HG02759 (cell line): ENCODE results near the gene KCNS3.
A peak's percentile ranks its signal among the peaks of the same experiment; 100 is the strongest.

Experiments
- ATAC-seq: cut with Tn5 transposase; IDR thresholded peaks from one replicate; pipeline ENCODE4 v1.9.1; 2021; ENCODE audit warnings: mild to moderate bottlenecking, moderate library complexity; ENCODE audit not compliant: unreplicated experiment

KCNS3 gene, protein sequence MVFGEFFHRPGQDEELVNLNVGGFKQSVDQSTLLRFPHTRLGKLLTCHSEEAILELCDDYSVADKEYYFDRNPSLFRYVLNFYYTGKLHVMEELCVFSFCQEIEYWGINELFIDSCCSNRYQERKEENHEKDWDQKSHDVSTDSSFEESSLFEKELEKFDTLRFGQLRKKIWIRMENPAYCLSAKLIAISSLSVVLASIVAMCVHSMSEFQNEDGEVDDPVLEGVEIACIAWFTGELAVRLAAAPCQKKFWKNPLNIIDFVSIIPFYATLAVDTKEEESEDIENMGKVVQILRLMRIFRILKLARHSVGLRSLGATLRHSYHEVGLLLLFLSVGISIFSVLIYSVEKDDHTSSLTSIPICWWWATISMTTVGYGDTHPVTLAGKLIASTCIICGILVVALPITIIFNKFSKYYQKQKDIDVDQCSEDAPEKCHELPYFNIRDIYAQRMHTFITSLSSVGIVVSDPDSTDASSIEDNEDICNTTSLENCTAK

DNA sequence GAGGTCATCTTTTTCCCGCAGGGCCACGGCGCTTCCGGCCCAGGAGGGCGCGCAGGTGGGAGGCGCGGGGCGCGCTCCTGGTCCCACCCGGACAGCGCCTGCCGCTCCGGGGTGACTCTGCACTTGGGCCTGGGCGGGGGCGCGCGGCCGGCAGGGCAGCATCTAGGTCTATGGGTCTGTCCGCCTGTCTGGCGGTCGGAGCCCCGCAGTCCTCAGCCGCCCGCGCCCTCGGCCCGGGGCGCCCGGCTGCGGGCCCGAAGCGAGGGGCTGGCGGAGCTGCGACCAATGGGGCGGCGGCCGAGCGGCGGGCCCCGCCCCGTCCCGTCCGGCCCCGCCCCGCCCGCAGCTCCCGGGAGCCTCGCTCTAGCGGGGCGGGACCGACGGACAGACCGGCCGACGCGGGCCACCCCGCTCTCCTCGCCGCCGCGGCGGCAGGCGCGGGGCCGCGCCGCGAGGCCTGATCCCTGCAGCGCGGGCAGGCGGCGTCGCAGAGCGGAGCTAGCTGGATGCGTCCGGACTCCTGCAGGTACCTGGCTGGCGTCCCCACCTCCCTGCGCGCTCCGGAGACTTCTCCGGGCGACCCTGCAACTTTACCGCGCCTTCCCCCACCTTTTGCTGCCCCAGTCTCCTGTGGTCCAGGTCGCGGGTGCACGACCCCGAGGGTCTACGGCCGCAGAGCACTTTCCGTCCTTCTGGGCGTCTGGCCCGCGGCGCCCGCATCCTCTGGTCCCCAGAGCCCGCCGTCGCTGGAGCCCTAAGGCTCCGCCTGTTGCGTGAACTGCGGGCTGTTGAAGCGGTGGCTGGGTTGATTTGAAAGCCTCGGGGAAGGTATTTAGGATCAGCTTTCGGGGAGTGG is at the start of gene KCNS3:
Gene KCNS3, plus strand, starts transcription at position 387 of the 856 bp plus-strand sequence. CDS start 52,342 bp downstream, outside the sequence.
- ATAC-seq = peak; percentile 86

DNA sequence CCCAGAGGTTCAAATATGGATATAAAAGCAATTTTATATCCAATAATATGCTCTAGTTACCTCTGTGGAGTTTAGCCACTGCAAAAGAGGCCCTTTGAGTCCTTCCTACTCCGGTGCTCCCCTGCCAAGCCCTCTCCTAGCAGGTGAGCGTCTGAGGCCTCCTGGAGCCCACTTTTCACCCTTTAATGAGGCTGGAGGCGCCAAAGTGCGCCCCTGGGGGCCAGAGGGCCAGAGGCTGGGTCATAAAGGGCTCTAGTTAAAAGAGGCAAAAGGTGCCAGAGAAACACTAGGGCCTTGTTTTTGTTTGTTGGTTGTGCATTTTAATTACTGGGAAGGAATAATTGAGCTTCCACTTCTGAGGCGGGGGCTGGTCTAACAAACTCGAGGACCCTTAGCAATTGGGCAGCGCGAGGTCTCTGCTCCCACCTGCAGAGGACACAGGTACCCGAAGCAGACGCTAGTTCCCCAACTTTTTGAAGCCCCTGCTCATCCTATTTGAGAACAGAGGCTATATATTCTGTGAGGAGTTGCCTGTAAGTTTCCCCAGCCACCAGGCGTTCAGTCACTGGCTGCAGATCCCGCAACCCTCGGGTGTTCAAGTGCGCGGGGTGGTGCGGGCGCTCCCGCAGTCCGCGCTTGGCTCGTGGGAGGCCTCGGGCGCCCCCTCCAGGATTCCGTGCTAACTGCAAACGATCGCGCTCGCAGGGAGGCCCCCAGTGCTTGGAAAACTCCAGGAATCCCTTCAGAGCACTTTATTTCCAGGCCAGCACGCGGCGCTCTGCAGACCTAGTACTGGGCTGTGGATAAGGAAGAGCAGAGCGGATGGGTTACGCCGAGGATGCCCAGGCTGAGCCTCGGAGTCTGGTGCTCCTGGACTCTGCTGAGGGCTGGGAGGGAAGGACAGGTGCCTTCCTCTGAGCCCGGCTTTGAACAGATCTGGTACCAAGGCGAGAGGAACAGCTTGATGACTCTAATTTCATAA is 48.1 kb upstream of the KCNS3 start:
- ATAC-seq = peak; percentile 93

DNA sequence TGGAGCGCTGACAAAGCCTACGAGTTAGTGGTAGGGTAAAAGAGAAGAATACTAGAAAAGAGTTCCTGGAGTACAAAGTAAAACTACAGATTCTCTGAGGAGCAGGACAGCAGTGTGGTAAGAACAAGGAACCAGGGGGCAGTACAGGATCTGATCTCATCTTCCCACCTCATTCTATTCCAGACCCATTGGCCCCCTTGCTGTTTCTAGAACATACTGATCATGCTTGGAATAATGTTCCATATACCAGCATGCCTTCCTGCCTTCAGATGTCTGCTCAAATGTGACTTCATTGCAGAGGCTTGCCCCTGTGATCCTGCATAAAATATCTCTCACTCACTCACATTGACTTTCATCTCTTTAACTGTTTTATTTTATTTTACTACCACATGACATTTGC is 43.0 kb upstream of the KCNS3 start:
- ATAC-seq = no peak

DNA sequence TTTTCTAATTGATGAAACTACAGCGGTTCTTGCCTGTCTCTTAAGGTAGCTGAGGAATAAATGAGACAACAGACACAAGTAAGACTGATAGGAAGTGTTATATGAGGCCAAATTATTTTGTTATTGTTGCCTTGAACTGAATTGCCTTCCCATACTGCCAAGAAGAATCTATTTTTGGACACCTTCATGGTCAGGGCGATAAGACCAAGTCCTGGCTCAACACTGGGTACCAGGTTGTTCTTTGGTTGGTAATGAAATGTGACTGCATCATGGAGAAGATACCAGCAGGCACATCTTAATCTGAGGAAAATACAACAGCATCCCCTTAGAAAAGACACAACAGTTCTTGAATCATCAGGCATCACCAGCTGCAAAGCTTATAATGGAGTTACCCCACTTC is 38.5 kb upstream of the KCNS3 start:
- ATAC-seq = no peak

DNA sequence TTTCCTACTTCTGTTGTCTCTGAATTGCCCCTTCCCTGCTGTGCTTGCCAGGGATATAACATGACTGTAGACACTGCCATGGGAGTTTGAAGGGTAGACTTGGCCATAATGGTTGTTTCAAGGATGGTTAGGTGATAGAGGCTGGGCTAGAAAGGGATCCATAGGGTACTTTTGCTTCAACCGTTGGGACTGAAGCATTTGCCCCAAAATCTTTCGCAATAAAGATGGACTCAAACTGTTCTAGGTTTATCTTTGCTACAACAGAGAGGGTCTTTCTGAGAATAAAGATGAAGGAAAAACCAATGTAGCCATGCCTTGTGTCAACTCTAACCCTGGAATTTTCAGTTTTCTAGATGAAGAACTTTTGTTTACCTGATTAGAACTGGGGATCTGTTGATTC is 35.0 kb upstream of the KCNS3 start:
- ATAC-seq = no peak

DNA sequence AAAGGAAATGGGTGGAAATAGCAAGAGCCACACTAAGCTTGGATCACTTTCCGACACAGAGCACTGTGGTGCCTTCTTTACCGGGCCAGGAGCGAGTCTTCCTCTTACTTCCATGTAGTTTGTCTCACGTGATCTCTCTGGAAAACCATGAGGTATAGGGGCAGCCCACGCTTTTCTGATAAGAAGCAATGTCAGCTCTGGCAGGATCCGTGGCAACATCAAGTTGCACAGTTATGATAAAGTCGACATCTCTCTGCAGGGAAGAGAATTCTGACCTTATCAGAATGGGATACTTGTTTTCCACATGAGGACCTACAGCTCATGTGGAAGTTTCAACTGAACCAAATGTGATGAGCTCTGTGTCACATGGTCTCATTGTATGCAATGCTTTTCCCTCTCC is 32.7 kb upstream of the KCNS3 start:
- no peak for ATAC-seq

DNA sequence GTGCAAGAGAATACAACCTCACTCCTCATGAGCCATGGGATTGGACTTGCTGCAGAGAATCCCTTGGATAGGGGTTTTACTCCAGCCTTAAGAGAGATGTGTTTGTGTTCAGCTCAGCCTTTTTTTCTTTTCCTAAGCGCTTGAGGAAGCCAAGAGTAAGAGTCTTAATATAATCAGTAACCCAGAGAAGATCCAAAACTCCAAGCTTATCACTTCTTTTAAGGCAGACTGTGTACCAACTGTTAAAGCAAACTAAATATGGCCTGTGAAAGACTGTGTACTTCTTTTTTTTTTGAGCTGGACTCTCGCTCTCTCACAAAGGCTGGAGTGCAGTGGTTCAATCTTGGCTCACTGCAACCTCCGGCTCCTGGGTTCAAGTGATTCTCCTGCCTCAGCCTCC is 31.8 kb upstream of the KCNS3 start:
- ATAC-seq = no peak

DNA sequence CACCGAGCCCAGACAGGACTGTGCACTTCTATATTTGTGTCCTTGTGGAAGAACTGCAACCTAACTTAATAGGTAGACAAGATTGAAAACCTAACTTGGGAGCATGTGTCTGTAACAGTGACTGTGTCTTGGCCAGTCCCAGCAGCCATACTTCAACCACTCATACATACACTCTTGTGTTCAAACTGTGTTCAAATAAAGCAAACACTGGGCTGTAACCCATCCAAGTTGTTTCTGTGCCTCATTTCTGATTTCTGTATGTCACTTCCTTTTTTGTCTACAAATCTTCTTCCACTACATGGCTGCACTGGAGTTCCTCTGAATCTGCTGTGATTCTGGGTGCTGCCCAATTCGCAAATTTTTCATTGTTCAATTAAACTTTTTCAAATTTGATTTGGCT is 31.2 kb upstream of the KCNS3 start:
- ATAC-seq = no peak

DNA sequence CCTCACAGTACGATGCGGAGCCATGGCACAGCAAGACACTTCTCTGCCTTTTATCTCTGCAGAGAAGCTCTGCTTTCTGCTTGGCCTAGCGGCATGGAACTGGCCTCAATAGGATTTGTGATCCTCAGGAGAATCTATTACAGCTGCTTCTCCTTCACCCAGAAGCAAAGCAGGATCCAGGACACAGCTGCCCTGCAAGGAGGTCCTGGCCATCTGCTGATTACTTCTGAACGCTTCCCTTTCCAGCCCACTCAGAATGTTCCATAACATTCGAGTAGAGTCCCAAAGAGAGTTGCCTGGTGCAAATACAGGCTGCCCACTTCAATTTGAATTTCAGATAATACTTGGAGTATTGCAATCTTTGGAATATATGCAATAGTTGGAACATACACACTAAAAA is 29.2 kb upstream of the KCNS3 start:
- no peak for ATAC-seq

DNA sequence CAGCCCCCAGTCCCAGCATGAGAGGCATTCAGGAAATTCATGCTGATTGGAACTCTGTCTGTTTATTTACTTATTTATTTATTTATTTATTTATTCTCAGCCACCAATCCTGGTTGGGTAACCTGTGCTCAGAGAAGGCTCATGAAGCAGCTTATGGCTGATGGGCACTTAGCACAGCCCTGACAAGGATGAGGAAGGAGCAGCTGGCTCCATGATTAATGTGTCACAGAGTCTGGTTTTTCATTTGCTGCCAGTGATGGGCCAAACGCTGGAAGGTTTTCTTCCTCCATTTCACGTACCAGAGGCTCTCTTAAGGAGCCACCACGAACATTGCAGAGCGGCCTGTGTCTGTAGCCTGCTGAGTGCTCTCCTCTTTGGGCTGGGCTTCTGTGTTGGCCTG is 28.3 kb upstream of the KCNS3 start:
- ATAC-seq = no peak

DNA sequence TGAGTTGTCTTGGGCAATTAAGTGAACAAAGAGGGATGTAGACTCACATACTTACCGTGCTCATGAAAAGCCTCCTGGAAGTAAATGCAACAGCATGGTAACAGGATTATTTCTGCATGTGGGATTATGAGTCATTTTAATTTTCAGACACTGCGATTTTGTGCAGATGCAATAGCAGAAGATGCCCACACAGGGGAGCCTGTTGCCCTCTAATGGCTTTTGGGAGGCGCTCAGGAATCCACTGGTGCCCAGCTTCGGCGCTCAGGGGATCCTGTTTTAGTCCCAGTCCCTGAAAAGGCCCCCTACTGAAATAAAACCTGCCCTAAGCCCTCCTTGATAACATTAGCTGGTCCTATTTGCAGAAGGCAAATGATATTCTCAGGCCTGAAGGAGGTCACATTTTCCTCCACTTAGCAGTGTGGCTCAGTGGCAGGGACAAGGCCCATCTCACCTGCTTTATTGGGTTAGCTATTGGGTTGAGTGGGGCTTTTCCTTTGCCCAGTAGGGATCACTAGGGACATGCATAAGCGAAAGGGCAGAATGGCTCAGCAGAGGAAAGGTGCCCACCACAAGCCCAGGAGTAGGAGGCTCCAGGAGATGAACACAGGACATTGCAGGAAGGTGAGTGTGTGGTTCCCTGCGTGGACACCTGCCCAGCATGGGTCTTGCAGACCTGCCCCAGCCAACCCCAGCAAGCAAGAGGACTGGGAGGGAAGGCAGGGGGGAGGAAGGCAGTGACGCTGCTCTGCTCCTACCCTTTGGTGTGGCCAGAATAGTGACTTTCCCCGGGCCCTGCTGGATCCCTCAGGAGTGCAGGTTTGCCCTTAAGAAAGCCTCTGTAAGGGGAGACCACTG is 26.5 kb upstream of the KCNS3 start:
- peak; percentile 83 for ATAC-seq

DNA sequence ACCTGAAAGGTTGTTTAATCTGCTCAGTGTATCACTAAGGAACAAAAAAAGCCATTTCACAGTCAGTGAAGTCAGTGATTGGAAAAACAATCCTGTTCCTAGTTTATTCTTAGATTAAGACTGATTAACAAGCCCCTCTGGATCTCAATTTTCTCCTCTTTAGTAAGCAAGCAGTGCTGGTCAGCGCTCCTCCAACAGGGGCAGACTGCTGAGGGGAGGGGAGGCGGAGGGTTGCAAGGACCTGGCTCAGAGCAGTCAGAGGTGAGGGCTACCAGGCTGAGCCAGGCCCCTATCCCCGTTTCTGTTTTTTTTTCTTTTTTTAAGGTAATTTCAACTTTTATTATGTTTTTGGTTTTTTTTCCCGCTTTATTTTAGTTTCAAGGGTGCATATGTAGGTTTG is 24.7 kb upstream of the KCNS3 start:
- no peak for ATAC-seq

DNA sequence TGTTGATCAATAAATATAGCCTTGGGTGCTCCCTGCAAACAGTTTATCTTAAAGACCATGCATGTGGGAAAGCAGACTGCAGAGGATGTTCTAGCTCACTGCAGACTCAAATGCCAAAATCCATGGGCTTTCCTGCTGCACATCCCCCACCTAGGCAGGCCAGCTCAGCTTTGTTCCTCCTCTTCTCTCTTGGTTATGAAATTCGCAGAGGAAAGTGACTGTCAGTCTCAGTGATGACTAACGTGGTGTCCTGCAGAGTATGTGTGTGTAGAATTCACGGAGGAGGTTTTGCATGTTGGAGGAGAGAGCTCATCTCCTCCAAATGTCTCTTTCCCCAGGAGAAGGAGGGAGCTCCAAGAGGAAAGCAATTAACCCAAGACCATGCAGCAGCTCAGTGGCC is 21.4 kb upstream of the KCNS3 start:
- ATAC-seq = no peak

DNA sequence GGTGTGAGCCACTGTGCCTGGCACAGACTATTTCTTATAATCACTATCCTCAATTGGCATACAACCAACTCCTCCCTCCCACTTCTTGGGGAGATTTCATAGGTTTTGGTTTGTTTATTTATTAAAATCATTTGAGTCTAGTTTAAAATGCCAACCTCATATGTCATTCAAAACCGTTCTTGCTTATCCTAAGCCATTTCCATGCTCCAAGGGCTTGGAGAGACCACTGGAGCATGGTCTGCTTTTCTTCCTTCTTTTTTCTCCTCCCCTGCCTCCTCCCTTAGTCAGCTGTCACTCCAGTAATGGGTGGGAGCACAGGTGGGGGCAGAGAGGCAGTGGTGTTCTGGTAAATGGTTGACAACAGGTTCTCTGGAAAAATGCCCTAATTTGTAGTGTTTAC is 20.4 kb upstream of the KCNS3 start:
- ATAC-seq = no peak

DNA sequence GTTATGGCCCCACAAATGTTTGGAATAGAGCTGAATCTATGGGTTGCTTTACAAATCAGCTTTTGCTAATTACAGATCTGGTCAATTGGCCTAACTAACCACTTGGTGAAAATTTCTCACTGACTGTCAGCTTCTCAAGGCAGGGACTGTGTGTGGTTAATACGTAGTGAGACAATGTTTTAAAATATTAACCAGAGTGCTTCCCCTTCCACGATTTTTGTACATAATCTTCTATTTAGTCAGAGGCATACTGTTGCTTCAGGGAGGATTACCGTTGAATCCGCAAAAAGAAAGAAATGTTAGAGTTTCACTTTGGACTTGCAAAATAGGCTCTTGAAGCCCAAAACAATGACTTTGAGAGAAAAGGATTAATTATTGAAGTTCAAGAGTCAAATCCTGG is 14.9 kb upstream of the KCNS3 start:
- ATAC-seq = no peak

DNA sequence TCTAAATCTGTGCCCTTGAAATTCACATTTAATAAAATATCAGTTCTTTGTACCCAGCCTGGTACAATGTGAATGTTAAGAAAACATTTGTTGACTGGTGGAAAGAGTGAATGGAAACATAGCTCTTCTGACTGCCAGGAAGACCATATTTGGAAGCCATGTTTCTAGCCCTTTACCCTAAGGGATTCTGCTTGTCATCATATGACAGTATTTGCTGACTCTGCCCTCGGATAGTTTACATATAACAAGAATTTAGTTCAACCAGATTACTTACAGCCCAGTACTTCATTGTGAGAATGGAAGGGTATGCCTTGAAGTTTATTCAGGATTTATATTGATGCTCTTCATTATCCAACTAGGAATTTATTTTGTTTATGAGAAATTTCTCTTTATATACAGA is 13.8 kb upstream of the KCNS3 start:
- no peak for ATAC-seq

DNA sequence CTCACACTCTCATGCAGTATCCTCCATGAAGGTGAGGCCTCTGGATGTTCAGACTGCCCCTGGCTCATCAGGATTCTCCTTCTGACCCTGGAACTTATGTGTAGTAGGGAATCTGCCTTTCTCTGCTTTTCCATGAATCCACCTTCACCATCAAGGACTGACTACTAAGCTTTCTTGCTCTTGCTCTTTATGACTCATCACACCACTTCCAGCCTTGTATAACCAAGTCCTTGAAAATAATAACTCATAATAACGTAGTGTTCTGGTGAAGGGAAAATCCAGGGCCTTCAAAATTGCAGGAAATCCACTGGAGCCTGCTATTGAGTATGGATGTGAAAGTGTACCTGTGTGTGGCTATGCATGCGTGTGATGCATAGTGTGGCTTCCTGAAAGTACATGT is 11.3 kb upstream of the KCNS3 start:
- ATAC-seq = no peak

DNA sequence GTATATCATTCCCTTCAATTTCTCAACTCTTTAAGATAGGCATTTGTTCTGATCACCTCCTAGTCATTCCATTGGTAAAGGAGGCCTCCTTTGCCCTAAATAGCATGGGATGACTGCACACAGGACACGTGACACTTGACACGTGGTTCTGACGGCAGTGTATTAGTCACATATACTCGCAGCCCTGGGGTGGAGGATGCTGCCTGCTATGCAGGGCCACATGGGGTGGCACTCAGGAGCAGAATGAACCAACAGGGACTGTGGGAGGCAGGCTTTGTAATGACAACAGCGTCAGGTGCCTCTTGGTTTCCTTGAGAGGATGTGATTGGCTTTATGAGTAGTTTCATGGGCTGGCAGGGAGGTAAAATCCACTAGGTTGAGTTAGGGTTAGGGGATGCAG is 9.3 kb upstream of the KCNS3 start:
- no peak for ATAC-seq

DNA sequence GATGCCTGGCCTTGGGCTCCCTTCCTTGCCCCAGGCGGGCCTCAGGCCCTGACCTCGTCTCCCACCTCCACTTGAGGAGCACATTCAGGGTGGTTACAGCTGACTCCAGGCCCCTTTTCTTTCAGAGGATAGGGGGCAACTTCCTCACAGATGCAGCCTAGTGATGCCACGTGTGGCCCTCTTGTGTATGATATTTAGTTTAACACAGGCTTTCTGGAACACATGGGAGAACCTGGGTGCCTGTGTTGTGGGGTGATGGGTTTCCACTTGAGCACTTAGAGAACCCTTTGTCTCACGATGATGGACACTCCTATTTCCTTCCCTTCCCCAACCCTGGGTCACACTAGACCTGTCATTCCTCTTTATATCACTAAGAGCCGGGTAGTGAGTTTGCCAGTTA is 6.8 kb upstream of the KCNS3 start:
- ATAC-seq = no peak

DNA sequence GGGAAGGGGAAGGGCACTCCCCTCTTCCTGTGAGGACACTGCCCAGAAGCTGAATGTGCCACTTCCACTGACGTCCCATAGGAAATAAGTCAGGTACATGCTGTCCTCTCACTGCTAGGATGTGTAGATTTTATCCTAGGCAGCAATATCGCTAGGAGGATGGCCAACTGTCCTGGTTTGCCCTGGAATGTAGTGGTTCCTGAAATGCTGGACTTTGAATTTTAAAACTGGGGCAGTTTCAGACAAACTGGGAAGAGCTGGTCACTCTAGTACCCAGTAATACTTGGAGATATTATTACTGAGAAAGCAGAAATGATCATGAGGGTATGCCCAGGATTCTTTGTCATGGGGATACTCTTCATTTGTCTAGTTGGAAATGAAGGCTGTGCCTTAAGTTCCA is 5.4 kb upstream of the KCNS3 start:
- no peak for ATAC-seq
